ENCODE data around the gene EXOC4.

The EXOC4 gene

GRCh38 chr7:133582766-133583523 lies 330.1 kb downstream of the EXOC4 start:
- H3K9ac ChIP-seq (ENCODE audit: low read depth, low read length) = no peak overlapping the region
- no peaks in the 10 kb centered on the region for H3K36me3 ChIP-seq (ENCODE audit: insufficient read depth, low read length)
- no peaks in the 10 kb centered on the region for H3K9me3 ChIP-seq (ENCODE audit: control insufficient read depth, insufficient read depth, low read length)
- peaks cover 17% of the 10 kb centered on the region; the same call in 1 of the 2 replicates for H3K4me1 ChIP-seq (ENCODE audit: insufficient read depth, low read length)

- no peak overlapping the region for H3K9ac ChIP-seq (ENCODE audit: low read depth, low read length)
- peaks cover 14% of the 10 kb centered on the region; the same call in 1 of the 2 replicates for H3K4me1 ChIP-seq (ENCODE audit: insufficient read depth, low read length)
- H3K9me3 ChIP-seq (ENCODE audit: control insufficient read depth, insufficient read depth, low read length) = no peaks in the 10 kb centered on the region
Observed at GRCh38 chr7:133583545-133584171, 330.8 kb downstream of the EXOC4 start.

GRCh38 chr7:133584956-133585668 lies 332.2 kb downstream of the EXOC4 start:
- no peaks in the 10 kb centered on the region for H3K36me3 ChIP-seq (ENCODE audit: insufficient read depth, low read length)
- H3K9ac ChIP-seq (ENCODE audit: low read depth, low read length) = no peak overlapping the region
- no peaks in the 10 kb centered on the region for H3K9me3 ChIP-seq (ENCODE audit: control insufficient read depth, insufficient read depth, low read length)
- peaks cover 12% of the 10 kb centered on the region; the same call in 1 of the 2 replicates for H3K4me1 ChIP-seq (ENCODE audit: insufficient read depth, low read length)

More at GRCh38 chr7:133583545-133584171, 330.8 kb downstream of the EXOC4 start:
- H3K36me3 ChIP-seq (ENCODE audit: insufficient read depth, low read length) = no peaks in the 10 kb centered on the region

DNA sequence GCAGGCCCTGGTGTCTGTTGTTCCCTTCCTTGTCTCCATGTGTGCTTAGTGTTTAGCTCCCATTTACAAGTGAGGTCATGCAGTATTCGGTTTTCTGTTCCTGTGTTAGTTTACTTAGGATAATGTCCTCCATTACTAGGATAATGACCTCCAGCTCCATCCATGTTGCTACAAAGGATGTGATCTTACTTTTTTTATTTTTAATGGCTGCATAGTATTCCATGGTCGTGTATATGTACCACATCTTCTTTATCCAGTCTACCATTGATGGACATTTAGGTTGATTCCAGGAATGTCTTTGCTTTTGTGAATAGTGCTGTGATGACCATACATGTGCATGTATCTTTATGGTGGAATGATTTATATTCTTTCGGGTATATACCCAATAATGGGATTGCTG lies 333.4 kb downstream of the EXOC4 start:
- no peaks in the 10 kb centered on the region for H3K36me3 ChIP-seq (ENCODE audit: insufficient read depth, low read length)
- H3K9me3 ChIP-seq (ENCODE audit: control insufficient read depth, insufficient read depth, low read length) = no peaks in the 10 kb centered on the region
- no peak overlapping the region for H3K9ac ChIP-seq (ENCODE audit: low read depth, low read length)
- peaks cover 12% of the 10 kb centered on the region; the same call in 1 of the 2 replicates for H3K4me1 ChIP-seq (ENCODE audit: insufficient read depth, low read length)

DNA sequence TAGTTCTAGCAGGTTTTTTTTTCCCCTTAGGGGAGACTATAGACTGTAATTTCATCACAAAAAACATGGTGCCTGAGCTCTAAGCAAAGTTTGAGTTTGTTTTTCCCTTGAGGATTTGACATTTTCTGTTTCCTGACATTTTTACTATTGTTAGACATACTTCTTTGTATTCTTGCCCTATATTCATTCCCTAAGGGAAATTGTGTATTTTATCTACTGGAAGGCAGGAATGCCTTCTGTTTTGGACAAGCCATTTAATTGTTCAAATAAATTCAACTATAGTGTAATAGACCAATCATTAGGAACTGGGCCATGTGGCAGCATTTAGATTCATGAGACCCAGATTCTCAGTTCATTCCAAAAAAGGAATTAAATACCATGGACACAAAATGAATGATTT lies 335.0 kb downstream of the EXOC4 start:
- Histone ChIP-seq H3K9ac (ENCODE audit: low read depth, low read length) (no peak overlapping the region), H3K4me1 (ENCODE audit: insufficient read depth, low read length) (no peaks in the 10 kb centered on the region; the same call in 1 of the 2 replicates), H3K36me3 (ENCODE audit: insufficient read depth, low read length) (no peaks in the 10 kb centered on the region), H3K9me3 (ENCODE audit: control insufficient read depth, insufficient read depth, low read length) (no peaks in the 10 kb centered on the region)

GRCh38 chr7:133590795-133591194 lies 337.9 kb downstream of the EXOC4 start:
- H3K9ac ChIP-seq (ENCODE audit: low read depth, low read length) = no peak overlapping the region
- no peaks in the 10 kb centered on the region for H3K9me3 ChIP-seq (ENCODE audit: control insufficient read depth, insufficient read depth, low read length)
- H3K36me3 ChIP-seq (ENCODE audit: insufficient read depth, low read length) = no peaks in the 10 kb centered on the region
- no peaks in the 10 kb centered on the region for H3K4me1 ChIP-seq (ENCODE audit: insufficient read depth, low read length)

- no peak overlapping the region for H3K9ac ChIP-seq (ENCODE audit: low read depth, low read length)
- no peaks in the 10 kb centered on the region for H3K9me3 ChIP-seq (ENCODE audit: control insufficient read depth, insufficient read depth, low read length)
- H3K4me1 ChIP-seq (ENCODE audit: insufficient read depth, low read length) = no peaks in the 10 kb centered on the region
- no peaks in the 10 kb centered on the region for H3K36me3 ChIP-seq (ENCODE audit: insufficient read depth, low read length)
Observed at GRCh38 chr7:133591704-133592340, 338.9 kb downstream of the EXOC4 start.

DNA sequence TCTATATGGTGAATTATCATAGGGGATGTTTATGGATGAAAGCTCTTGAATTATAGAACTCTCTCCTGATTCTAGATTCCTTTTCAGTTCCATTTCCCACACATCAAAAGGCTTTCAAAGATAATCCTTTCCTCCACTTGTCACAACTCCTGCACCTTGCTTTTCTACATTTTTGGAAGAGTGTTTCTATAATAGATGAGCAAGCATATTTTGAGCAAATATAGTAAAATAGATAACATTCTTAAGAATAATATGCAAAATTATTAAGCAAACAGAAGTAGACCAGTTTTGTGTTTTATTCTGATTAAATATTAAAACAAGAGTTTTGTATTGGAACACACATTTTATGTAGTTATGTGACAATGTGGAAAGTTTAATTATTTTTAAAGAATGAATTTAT lies 340.7 kb downstream of the EXOC4 start:
- Histone ChIP-seq H3K9ac (ENCODE audit: low read depth, low read length) (no peak overlapping the region), H3K36me3 (ENCODE audit: insufficient read depth, low read length) (no peaks in the 10 kb centered on the region), H3K4me1 (ENCODE audit: insufficient read depth, low read length) (no peaks in the 10 kb centered on the region), H3K9me3 (ENCODE audit: control insufficient read depth, insufficient read depth, low read length) (no peaks in the 10 kb centered on the region)

DNA sequence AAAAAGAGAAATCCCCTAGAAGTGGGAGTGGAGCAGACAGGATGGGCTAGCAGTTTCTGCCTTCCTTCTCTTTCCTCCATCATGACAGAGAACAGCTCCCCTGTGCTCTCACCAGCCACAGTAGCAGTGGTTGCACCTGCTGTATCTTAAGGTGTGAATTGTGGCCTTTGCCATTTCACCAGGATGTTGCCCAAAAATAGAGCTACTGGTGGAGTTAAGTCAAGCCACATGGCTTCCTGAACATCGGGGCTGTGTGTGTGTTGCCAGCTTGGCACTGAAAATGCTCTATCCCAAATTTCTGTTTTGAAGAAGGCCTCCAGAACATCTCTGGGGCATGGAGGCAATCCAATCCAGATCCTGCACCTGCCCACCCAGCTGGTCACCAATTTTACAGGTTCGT lies 348.7 kb downstream of the EXOC4 start:
- Histone ChIP-seq H3K9ac (ENCODE audit: low read depth, low read length) (no peak overlapping the region), H3K9me3 (ENCODE audit: control insufficient read depth, insufficient read depth, low read length) (no peaks in the 10 kb centered on the region), H3K4me1 (ENCODE audit: insufficient read depth, low read length) (no peaks in the 10 kb centered on the region), H3K36me3 (ENCODE audit: insufficient read depth, low read length) (no peaks in the 10 kb centered on the region)

DNA sequence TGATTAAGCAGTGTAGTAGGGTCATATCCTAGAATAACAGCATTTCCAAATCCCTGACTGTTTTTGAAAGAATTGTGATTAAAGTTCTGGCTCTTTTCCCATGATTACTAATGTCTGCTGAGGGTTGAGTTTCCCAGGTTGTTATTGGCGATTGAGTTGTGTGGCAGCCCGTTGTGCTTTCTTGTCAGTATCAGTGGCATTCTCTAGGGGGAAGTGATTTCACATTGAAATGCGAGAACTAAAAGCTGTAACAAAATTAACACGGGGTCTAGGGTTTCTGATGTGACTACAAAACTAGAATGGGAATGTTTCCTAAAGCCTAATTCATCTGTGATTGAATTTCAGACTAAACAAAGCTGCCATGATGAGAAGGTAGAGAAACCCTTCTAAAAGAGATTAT lies 349.4 kb downstream of the EXOC4 start:
- no peaks in the 10 kb centered on the region for H3K36me3 ChIP-seq (ENCODE audit: insufficient read depth, low read length)
- H3K9me3 ChIP-seq (ENCODE audit: control insufficient read depth, insufficient read depth, low read length) = no peaks in the 10 kb centered on the region
- H3K4me1 ChIP-seq (ENCODE audit: insufficient read depth, low read length) = no peaks in the 10 kb centered on the region
- H3K9ac ChIP-seq (ENCODE audit: low read depth, low read length) = no peak overlapping the region

GRCh38 chr7:133606991-133607390 lies 354.1 kb downstream of the EXOC4 start:
- no peaks in the 10 kb centered on the region for H3K36me3 ChIP-seq (ENCODE audit: insufficient read depth, low read length)
- no peaks in the 10 kb centered on the region for H3K9me3 ChIP-seq (ENCODE audit: control insufficient read depth, insufficient read depth, low read length)
- H3K4me1 ChIP-seq (ENCODE audit: insufficient read depth, low read length) = no peaks in the 10 kb centered on the region
- H3K9ac ChIP-seq (ENCODE audit: low read depth, low read length) = no peak overlapping the region

DNA sequence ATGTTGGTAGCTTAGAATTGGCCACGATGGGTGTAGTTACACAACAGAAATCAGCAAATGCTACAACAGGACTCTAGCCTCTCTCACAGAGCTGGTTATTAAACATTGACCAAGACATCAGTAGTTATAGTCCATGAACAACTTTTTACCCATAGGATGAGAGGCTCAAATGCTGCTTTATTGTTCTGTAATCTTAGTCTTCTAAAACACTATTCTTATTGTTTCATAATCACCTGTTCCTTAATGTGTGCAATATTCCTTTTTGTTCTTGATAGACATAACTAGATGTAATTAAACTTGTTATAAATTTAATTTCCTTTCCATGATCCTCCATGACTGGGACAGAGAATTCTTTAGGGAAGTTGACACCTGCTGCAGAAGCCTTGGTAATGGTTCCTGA lies 356.9 kb downstream of the EXOC4 start:
- no peaks in the 10 kb centered on the region for H3K9me3 ChIP-seq (ENCODE audit: control insufficient read depth, insufficient read depth, low read length)
- no peak overlapping the region for H3K9ac ChIP-seq (ENCODE audit: low read depth, low read length)
- no peaks in the 10 kb centered on the region for H3K36me3 ChIP-seq (ENCODE audit: insufficient read depth, low read length)
- no peaks in the 10 kb centered on the region for H3K4me1 ChIP-seq (ENCODE audit: insufficient read depth, low read length)

- Histone ChIP-seq H3K36me3 (ENCODE audit: insufficient read depth, low read length) (no peaks in the 10 kb centered on the region), H3K9ac (ENCODE audit: low read depth, low read length) (no peak overlapping the region), H3K4me1 (ENCODE audit: insufficient read depth, low read length) (no peaks in the 10 kb centered on the region), H3K9me3 (ENCODE audit: control insufficient read depth, insufficient read depth, low read length) (no peaks in the 10 kb centered on the region)
Observed at GRCh38 chr7:133611955-133612354, 359.1 kb downstream of the EXOC4 start.

DNA sequence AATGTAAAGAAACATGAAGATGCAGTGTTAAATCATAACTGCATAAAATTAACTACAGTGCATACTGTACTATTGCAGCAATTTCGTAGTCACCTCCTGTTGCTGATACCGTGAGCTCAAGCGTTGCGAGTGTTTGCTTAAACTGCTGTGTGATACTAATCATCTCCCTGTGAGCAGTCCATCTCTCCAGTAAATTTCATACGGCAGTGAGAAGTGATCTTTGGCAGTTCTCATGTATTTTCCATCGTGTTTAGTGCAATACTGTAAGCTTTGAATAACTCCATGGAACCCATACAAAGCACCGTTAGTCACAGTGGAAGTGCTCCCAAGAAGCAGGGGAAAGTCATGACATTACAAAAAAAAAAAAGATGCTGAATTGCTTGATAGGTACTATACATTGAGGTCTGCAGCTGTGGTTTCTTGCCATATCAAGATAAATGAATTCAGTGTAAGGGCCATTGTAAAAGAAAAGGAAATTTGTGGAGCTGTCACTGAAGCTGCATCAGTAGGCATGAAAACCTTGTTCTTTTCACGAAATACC lies 360.4 kb downstream of the EXOC4 start:
- no peaks in the 10 kb centered on the region for H3K9me3 ChIP-seq (ENCODE audit: control insufficient read depth, insufficient read depth, low read length)
- no peak overlapping the region for H3K9ac ChIP-seq (ENCODE audit: low read depth, low read length)
- no peaks in the 10 kb centered on the region for H3K4me1 ChIP-seq (ENCODE audit: insufficient read depth, low read length)
- H3K36me3 ChIP-seq (ENCODE audit: insufficient read depth, low read length) = no peaks in the 10 kb centered on the region

Measured in ES-I3 (cell line).